ENCODE data around the gene LLGL2. TPM values are rescaled to one million over a fixed set of nuclear protein-coding genes. Genes with fewer than 3 reads are reported as not detected.

The LLGL2 gene
- total and polyA plus RNA-seq, 10 of the 15 experiments (the other 5 are each of a cell fraction or from before 2014, with no cell fraction given) = 0.21 to 9.9 (median 4.5) TPM

DNA sequence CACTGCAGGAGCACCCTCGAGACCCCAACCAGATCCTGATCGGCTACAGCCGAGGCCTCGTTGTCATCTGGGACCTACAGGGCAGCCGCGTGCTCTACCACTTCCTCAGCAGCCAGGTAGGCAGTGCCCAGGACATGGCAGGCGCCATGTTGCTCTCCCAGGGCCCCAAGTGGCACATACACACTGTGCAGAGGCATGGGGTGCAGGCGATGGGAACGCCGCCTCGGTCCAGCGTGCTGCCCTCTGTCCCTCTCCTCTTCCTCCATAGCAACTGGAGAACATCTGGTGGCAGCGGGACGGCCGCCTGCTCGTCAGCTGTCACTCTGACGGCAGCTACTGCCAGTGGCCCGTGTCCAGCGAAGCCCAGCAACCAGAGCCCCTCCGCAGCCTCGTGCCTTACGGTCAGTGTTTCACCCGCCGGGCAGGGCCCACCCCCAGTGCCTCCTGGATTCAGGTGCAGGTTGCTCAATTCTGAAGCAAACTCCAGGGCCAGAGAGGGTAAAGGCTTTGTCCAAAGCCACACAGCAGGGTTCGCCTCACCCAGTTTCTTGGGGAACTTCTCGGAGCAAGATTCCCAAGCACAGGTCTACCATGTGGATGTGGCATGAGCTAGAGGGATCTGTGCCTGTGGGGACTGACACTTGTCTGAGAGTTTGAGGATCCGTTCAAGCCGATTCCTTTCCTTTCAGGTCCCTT is 37.7 kb downstream of the LLGL2 start:
- Histone ChIP-seq H3K27ac (ENCODE audit: control insufficient read depth, insufficient read depth) (no peak overlapping the region), H3K27me3 (replicated peaks in 1 of 2; ENCODE audit: control insufficient read depth in 2 of 2, insufficient read depth in 2 of 2, low read length in 1 of 2) (no peaks in the 10 kb centered on the region), H4K20me1 (ENCODE audit: control insufficient read depth, insufficient read depth) (no peaks in the 10 kb centered on the region), H3K4me1 (ENCODE audit: control insufficient read depth, insufficient read depth, low read length) (peaks cover 9% of the 10 kb centered on the region), H3K9me3 (replicated peaks; ENCODE audit: control insufficient read depth, insufficient read depth, low read length) (no peaks in the 10 kb centered on the region), H3K4me2 (ENCODE audit: control insufficient read depth, insufficient read depth) (no peak overlapping the region), H3K79me2 (ENCODE audit: control insufficient read depth, insufficient read depth, low read length) (no peaks in the 10 kb centered on the region), H2AFZ (ENCODE audit: control insufficient read depth, low read depth, low read length) (no peak overlapping the region), H3K9ac (ENCODE audit: control insufficient read depth, insufficient read depth, low read length) (no peak overlapping the region), H3K4me3 (no peak overlapping the region), H3K36me3 (ENCODE audit: control insufficient read depth in 2 of 2, insufficient read depth in 2 of 2, low read length in 1 of 2) (no peaks in the 10 kb centered on the region)
- SMC1A ChIA-PET (ENCODE audit: uncharacterized antibody, unreplicated experiment) = no interaction called here
- no TSS peak for BruUV-seq (replicated peaks)
- POLR2A ChIA-PET = no interaction called here
- WGBS (ENCODE audit: insufficient coverage, insufficient replicate concordance, low lambda C conversion rate, missing lambda C conversion rate) = 68% methylated on average over 28 of the region's 28 CpGs
- RAD21 ChIA-PET (ENCODE audit: unreplicated experiment) = no interaction called here
- CTCF ChIA-PET = interaction anchor here (0.5 kb wide), 1 partner anchor 506 kb away, joined by 5 read pairs; no protein-coding TSS in a partner anchor
- intact Hi-C loops (cut with micrococcal nuclease; ENCODE audit: unreplicated experiment) (no loop called here), in situ Hi-C loops (cut with MboI) (no loop called here)
- FAIRE-seq = no peak
- ATAC-seq = no peak
- no peak for DNase-seq (ENCODE audit: low read depth, low spot score)
- TF ChIP-seq KAT2A (conservative IDR thresholded peaks at IDR 0.05; ENCODE audit: control insufficient read depth, low read depth, low read length) (no peak), KLF5 (IDR thresholded peaks at IDR 0.05; ENCODE audit: partially characterized antibody) (no peak), ZNF622 (IDR thresholded peaks at IDR 0.05) (no peak), SIN3A (IDR thresholded peaks at IDR 0.05; ENCODE audit: low read depth, low read length) (no peak), SREBF2 (IDR thresholded peaks at IDR 0.05; ENCODE audit: low read length) (no peak), HCFC1 (IDR thresholded peaks at IDR 0.05; ENCODE audit: low read length) (no peak), RELA (IDR thresholded peaks at IDR 0.05; ENCODE audit: borderline replicate concordance, partially characterized antibody) (no peak), ZZZ3 (IDR thresholded peaks at IDR 0.05; ENCODE audit: control insufficient read depth, insufficient read length, low read depth) (no peak), TCF12 (IDR thresholded peaks at IDR 0.05; ENCODE audit: low read depth, low read length) (no peak), BACH1 (IDR thresholded peaks at IDR 0.05; ENCODE audit: borderline replicate concordance) (no peak)
- TF ChIP-seq, protein P1, sequence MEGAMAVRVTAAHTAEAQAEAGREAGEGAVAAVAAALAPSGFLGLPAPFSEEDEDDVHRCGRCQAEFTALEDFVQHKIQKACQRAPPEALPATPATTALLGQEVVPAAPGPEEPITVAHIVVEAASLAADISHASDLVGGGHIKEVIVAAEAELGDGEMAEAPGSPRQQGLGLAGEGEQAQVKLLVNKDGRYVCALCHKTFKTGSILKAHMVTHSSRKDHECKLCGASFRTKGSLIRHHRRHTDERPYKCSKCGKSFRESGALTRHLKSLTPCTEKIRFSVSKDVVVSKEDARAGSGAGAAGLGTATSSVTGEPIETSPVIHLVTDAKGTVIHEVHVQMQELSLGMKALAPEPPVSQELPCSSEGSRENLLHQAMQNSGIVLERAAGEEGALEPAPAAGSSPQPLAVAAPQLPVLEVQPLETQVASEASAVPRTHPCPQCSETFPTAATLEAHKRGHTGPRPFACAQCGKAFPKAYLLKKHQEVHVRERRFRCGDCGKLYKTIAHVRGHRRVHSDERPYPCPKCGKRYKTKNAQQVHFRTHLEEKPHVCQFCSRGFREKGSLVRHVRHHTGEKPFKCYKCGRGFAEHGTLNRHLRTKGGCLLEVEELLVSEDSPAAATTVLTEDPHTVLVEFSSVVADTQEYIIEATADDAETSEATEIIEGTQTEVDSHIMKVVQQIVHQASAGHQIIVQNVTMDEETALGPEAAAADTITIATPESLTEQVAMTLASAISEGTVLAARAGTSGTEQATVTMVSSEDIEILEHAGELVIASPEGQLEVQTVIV (IDR thresholded peaks at IDR 0.05; ENCODE audit: borderline replicate concordance, partially characterized antibody) = no peak
- TF ChIP-seq, protein P2, sequence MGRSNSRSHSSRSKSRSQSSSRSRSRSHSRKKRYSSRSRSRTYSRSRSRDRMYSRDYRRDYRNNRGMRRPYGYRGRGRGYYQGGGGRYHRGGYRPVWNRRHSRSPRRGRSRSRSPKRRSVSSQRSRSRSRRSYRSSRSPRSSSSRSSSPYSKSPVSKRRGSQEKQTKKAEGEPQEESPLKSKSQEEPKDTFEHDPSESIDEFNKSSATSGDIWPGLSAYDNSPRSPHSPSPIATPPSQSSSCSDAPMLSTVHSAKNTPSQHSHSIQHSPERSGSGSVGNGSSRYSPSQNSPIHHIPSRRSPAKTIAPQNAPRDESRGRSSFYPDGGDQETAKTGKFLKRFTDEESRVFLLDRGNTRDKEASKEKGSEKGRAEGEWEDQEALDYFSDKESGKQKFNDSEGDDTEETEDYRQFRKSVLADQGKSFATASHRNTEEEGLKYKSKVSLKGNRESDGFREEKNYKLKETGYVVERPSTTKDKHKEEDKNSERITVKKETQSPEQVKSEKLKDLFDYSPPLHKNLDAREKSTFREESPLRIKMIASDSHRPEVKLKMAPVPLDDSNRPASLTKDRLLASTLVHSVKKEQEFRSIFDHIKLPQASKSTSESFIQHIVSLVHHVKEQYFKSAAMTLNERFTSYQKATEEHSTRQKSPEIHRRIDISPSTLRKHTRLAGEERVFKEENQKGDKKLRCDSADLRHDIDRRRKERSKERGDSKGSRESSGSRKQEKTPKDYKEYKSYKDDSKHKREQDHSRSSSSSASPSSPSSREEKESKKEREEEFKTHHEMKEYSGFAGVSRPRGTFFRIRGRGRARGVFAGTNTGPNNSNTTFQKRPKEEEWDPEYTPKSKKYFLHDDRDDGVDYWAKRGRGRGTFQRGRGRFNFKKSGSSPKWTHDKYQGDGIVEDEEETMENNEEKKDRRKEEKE (IDR thresholded peaks at IDR 0.05) = no peak
- TF ChIP-seq, protein P3, sequence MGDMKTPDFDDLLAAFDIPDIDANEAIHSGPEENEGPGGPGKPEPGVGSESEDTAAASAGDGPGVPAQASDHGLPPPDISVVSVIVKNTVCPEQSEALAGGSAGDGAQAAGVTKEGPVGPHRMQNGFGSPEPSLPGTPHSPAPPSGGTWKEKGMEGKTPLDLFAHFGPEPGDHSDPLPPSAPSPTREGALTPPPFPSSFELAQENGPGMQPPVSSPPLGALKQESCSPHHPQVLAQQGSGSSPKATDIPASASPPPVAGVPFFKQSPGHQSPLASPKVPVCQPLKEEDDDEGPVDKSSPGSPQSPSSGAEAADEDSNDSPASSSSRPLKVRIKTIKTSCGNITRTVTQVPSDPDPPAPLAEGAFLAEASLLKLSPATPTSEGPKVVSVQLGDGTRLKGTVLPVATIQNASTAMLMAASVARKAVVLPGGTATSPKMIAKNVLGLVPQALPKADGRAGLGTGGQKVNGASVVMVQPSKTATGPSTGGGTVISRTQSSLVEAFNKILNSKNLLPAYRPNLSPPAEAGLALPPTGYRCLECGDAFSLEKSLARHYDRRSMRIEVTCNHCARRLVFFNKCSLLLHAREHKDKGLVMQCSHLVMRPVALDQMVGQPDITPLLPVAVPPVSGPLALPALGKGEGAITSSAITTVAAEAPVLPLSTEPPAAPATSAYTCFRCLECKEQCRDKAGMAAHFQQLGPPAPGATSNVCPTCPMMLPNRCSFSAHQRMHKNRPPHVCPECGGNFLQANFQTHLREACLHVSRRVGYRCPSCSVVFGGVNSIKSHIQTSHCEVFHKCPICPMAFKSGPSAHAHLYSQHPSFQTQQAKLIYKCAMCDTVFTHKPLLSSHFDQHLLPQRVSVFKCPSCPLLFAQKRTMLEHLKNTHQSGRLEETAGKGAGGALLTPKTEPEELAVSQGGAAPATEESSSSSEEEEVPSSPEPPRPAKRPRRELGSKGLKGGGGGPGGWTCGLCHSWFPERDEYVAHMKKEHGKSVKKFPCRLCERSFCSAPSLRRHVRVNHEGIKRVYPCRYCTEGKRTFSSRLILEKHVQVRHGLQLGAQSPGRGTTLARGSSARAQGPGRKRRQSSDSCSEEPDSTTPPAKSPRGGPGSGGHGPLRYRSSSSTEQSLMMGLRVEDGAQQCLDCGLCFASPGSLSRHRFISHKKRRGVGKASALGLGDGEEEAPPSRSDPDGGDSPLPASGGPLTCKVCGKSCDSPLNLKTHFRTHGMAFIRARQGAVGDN (IDR thresholded peaks at IDR 0.05) = no peak
- TF ChIP-seq, protein P4, sequence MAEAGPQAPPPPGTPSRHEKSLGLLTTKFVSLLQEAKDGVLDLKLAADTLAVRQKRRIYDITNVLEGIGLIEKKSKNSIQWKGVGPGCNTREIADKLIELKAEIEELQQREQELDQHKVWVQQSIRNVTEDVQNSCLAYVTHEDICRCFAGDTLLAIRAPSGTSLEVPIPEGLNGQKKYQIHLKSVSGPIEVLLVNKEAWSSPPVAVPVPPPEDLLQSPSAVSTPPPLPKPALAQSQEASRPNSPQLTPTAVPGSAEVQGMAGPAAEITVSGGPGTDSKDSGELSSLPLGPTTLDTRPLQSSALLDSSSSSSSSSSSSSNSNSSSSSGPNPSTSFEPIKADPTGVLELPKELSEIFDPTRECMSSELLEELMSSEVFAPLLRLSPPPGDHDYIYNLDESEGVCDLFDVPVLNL (IDR thresholded peaks at IDR 0.05; ENCODE audit: low read depth, low read length) = no peak
